CD4-positive, alpha-beta T cell treated with Interleukin-4 for 1 hour (primary cell): ENCODE measurements around the gene SIK2.

Experiments
- DNase-seq, 2 donors: peaks; one replicate each; pipeline ENCODE4 v3.0.0-alpha.2; 2020 to 2022

SIK2 gene

GRCh38 chr11:111601979-111602864 is at the start of gene SIK2:
Gene SIK2, plus strand, starts transcription at chr11:111602449. Its CDS starts 115 bp downstream, at chr11:111602564.
- DNase-seq: peak; percentile 93 to 94

GRCh38 chr11:111554532-111554931 is 47.7 kb upstream of the SIK2 start:
- no peak for DNase-seq

- no peak for DNase-seq
Measured at GRCh38 chr11:111555255-111555654, 47.0 kb upstream of the SIK2 start.

GRCh38 chr11:111557425-111558111 is 44.7 kb upstream of the SIK2 start:
- no peak for DNase-seq

GRCh38 chr11:111559800-111560464 is 42.3 kb upstream of the SIK2 start:
- DNase-seq: no peak

GRCh38 chr11:111560800-111561199 is 41.4 kb upstream of the SIK2 start:
- DNase-seq: no peak

GRCh38 chr11:111561306-111561705 is 40.9 kb upstream of the SIK2 start:
- DNase-seq: no peak

- DNase-seq: no peak
Measured at GRCh38 chr11:111561791-111562325, 40.4 kb upstream of the SIK2 start.

GRCh38 chr11:111562692-111563389 is 39.4 kb upstream of the SIK2 start:
- DNase-seq: no peak

- peak; percentile 54 to 71 for DNase-seq
Measured at GRCh38 chr11:111565114-111565720, 37.0 kb upstream of the SIK2 start.

- DNase-seq: no peak
Measured at GRCh38 chr11:111566324-111566723, 35.9 kb upstream of the SIK2 start.

GRCh38 chr11:111569476-111569875 is 32.8 kb upstream of the SIK2 start:
- no peak for DNase-seq

GRCh38 chr11:111570796-111571195 is 31.5 kb upstream of the SIK2 start:
- DNase-seq: no peak

- DNase-seq: no peak
Measured at GRCh38 chr11:111571829-111572501, 30.3 kb upstream of the SIK2 start.

GRCh38 chr11:111572581-111572980 is 29.7 kb upstream of the SIK2 start:
- no peak for DNase-seq

GRCh38 chr11:111573821-111574249 is 28.4 kb upstream of the SIK2 start:
- no peak for DNase-seq

- DNase-seq: no peak
Measured at GRCh38 chr11:111574373-111575225, 27.6 kb upstream of the SIK2 start.

GRCh38 chr11:111575740-111576139 is 26.5 kb upstream of the SIK2 start:
- DNase-seq: no peak

- no peak for DNase-seq
Measured at GRCh38 chr11:111577821-111578220, 24.4 kb upstream of the SIK2 start.

- no peak for DNase-seq
Measured at GRCh38 chr11:111581341-111581740, 20.9 kb upstream of the SIK2 start.

GRCh38 chr11:111582163-111582562 is 20.1 kb upstream of the SIK2 start:
- no peak for DNase-seq
